GM21515 (cell line): ENCODE measurements around the gene FAM107B.
A peak's percentile ranks its signal among the peaks of the same experiment; 100 is the strongest.

ENCODE experiments used
- ATAC-seq: cut with Tn5 transposase; IDR thresholded peaks from one replicate; pipeline ENCODE4 v1.9.1; 2021; ENCODE audit not compliant: unreplicated experiment

FAM107B gene

DNA sequence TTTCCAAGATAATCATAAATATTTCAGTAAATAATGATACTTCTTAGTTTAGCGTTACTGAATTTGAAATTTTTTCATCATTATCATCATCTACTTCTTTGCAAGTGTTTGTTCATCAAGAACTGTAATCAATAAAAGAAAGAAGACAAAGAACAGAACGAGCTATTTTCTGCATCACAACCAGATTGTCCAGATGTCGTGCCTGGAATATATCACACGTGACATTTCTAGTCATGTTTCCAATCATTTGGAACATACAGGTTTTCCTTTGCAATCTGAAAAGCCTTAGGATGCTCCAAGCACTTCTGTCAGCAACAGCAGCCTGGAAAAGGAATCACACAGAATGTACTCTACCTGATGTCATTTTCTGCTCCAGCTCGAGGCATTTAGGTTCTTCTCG, 107.4 kb downstream of the FAM107B start:
- ATAC-seq = no peak

GRCh38 chr10:14665865-14666857, 108.5 kb downstream of the FAM107B start:
- ATAC-seq = no peak

- ATAC-seq = no peak
Observed at GRCh38 chr10:14665304-14665703, 109.4 kb downstream of the FAM107B start.

DNA sequence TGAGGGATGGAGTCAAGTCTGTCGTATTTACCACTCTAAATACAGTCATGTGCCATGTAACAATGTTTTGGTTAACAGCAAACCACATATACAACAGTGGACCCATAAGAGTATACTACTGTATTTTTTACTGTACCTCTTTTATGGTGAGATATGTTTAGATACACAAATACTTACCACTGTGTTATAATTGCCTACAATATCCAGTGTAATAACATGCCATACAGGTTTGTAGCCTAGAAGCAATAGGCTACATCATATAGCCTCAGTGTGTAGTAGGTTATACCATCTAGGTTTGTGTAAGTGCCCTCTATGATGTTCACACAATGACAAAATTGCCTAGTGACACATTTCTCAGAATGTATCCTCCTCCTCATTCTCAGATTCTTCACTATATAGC, 110.4 kb downstream of the FAM107B start:
- no peak for ATAC-seq

DNA sequence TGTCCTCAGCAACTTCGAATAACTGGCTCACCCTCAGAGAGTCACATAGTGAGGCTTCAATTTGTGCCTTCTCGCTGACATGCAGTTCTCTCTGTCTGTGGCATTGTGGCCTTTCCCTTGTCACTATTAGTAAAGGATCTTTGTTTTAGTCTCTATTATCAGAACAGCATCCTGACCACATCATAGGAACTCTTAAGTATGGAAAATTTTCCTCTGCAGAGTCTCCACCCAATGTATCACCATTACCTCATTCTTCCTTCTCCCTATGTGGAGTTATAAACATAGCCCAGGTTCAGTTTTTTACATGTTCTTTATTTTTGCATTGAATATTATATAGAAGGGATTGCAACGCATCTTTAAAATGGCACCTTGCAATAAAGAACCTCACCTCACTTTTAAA, 112.9 kb downstream of the FAM107B start:
- ATAC-seq = no peak

- no peak for ATAC-seq
Observed at GRCh38 chr10:14660831-14661230, 113.9 kb downstream of the FAM107B start.

GRCh38 chr10:14659626-14660196, 115.0 kb downstream of the FAM107B start:
- peak; percentile 83 for ATAC-seq

DNA sequence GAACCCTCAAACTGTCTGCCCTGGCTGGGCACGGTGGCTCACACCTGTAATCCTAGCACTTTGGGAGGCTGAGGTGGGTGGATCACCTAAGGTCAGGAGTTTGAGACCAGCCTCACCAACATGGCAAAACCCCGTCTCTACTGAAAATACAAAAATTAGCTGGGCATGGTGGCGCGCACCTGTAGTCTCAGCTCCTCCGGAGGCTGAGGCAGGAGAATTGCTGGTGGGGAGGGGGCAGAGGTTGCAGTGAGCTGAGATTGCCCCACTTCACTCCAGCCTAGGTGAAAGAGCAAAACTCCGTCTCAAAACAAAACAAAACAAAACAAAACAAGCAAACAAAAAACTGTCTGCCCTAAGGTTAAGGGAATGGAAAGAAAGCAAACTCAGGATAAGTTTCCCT, 115.6 kb downstream of the FAM107B start:
- peak; percentile 0 for ATAC-seq

DNA sequence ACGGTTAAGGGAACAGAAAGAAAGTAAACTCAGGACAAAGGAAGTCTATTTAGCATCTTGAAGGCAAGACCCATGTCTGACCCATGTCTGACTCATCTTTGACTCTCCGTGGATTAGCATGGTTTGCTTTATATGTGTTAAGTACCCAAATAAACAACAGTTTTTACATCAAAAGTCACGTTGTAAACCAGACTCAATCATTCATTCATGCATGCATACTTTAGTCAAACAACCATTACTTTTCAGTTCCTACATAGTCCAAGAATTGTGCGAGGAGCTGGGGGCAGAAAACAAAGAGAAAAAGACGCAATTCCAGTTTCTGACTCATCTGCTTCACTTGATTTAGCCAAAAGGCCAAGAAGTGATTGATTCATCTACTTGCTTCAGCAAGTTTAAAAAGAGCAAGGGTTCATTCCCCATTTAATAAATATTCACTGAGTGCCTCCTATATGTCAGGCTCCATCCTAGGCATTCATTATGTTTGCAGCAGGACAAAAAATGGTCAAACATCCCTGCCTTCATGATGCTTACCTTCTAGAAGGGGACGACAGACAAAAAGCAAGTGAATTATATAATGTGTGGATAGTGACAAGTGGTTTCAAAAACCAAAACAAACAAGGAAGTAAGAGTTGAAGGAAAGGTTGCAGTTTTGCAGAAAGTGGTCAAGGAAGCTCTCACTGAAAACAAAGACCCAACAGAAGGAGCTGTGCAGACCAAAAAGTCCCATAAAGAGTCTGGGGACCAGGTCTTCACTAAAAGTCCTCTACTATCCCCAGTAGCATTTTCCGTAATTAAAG, 116.2 kb downstream of the FAM107B start:
- ATAC-seq = no peak

DNA sequence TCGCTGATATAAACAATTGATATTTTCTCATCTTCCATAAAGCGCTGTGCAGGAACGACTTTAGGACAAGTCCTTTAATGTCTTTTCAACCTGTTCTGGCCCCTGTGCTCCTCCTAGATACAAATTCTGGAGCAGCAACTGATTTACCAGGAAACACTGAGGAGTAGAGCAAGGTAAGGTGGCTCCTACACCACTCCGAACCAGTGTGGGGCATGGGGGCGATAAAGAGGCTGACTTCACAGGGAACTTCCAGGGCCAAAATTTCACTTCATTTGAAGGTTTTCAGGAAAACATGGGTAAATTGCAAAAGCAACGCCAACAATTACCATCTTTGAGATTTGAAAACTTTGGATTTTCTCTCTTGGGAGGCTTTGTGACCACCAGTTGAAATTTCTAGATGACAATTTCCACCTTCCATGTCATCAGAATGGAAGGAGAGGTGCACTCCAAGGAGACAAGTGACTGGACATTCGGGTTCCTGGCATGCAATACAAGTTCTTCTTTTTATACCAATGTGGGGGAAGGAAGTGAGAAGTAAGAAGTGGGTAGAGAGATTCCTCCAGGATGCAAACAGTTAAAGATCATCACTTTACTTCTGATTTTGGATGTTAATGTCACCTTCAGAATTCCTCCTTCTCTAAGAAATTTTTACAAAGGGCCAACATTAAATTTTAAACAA, 118.5 kb downstream of the FAM107B start:
- ATAC-seq = no peak

DNA sequence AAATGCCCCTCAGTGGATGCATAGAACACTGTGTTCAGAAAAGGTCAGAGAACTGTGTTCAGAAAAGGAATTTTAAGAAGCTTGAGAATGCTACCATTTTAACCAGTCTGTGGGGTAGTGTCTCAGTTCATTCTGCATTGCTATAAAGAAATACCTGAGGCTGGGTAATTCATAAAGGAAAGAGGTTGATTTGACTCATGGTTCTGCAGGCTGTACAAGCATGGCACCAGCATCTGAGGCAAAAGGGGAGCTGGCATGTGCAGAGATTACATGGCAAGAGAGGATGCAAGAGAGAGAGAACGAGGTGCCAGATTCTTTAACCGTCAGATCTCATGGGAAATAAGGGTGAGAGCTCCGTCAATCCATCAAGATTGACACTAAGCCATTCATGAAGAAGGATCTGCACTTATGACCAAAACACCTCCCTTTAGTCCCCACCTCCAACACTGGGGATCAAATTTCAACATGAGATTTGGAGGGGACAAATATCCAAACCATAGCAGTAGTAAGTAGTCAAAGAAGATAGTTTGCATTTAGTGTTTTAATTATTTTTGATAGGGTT, 119.8 kb downstream of the FAM107B start:
- no peak for ATAC-seq

DNA sequence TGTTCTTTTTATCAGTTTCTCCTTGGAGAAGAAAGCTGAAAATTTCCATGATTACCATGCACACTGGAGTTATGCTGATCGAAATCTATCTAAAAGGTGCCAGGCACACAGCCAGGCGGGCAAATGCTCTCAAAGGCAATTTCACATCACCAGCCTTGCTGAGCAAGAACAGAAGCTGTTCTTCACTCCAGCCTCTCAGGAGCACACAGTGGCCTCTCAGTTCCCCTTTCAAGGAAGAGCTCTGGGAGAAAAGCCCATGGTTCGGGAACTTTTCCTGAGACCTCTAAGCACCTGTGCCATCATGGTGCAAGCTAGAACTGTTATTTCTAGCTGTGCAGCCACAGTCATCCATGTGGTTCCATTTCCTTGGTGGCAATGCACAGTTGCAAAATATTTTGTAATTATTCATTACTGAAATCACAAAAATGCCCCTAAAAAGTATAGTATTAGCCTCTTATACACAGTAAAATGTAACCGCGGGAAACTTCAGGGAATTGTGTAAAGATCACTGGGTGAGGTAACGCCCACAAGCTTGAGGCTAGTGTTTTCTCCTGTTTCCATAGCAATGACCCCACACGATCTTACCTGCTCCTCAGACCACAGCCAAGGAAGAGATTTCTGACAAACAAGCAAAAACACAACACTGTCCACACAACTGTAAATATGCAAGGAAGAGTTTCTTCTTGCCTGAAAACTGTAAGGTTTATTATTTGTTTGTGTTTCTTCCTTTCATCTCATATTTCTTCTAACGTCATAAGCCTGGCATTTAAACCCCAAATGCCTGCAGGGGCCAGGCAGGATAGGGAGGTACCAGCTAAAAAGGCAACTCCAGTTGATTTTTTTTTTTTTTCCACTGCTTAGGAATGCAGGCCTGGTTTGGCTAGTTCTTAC, 121.2 kb downstream of the FAM107B start:
- ATAC-seq = no peak

DNA sequence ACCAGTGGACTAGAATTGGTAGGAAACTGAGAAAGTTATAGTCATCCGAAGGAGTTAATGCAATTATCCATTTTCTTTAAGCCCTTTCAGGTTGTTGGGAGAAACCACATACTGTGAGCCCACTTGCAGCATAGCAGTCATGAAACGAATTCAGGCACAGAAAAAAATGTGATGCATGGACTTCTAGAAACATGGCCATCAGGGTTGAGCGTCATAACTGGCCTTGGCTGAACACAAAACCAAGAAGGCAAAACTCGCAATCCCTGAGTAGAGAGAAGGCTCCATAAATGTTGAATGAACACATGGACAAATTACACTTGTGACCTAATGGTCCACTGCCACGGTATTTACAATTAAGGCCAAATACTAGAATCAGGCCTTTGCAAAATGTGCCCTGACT, 121.9 kb downstream of the FAM107B start:
- ATAC-seq = no peak

- ATAC-seq = no peak
Observed at GRCh38 chr10:14652067-14652466, 122.6 kb downstream of the FAM107B start.

GRCh38 chr10:14649739-14650138, 125.0 kb downstream of the FAM107B start:
- no peak for ATAC-seq

DNA sequence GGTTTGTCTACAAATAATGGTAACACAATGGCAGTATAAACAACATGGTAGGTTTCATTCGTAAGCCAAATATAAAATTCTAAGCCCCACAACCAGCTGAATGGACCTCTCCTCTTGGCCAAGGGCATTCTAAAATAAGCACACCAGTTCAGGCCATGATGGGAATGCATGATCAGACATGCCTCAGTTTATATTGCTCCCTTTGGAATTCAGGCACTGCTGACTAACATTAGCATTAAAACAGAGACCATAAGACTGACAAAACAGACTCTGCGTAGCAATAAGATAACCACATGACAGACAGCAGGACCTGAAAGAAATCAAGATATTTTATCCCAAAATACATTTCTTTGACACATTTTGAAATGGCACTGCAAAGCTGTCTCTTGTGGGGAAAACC, 125.8 kb downstream of the FAM107B start:
- ATAC-seq = no peak

- ATAC-seq = peak; percentile 95
Observed at GRCh38 chr10:14648005-14648765, 126.5 kb downstream of the FAM107B start.

- peak; percentile 27 for ATAC-seq
Observed at GRCh38 chr10:14645239-14645960, 129.3 kb downstream of the FAM107B start.
